Natural killer cell (primary cell): ENCODE measurements around the gene GIMAP8. TPM values are rescaled to one million over a fixed set of nuclear protein-coding genes. Genes with fewer than 3 reads are reported as not detected.
A peak's percentile ranks its signal among the peaks of the same experiment; 100 is the strongest.

ENCODE experiments used
- ATAC-seq, 3 donors: fragments of 150-1000 bp in 2 of 3; fragments of 200-7000 bp in 1 of 3; cut with Tn5 transposase; 1 replicate in 1 of 3; 2 replicates in 2 of 3; pipeline ENCODE4 v1.10.0; 2021; ENCODE audit warnings: mild to moderate bottlenecking in 2 of 3, moderate library complexity in 2 of 3
- DNase-seq, 2 donors: peaks; one replicate each; pipeline versions ENCODE4 v3.0.0 to v3.0.0-alpha.2; 2013 to 2021; ENCODE audit warnings: mixed read lengths in 1 of 2
- H3K27ac ChIP-seq: one replicate; pipeline ENCODE4 v1.5.1; 2013; ENCODE audit warnings: mild to moderate bottlenecking, low read length
- H3K27me3 ChIP-seq: one replicate; pipeline ENCODE4 v1.6.1; 2013; ENCODE audit warnings: low read length; ENCODE audit not compliant: control insufficient read depth, insufficient read depth
- H3K36me3 ChIP-seq: one replicate; pipeline ENCODE4 v1.6.1; 2013; ENCODE audit warnings: low read length; ENCODE audit not compliant: control insufficient read depth, insufficient read depth
- H3K4me1 ChIP-seq: one replicate; pipeline ENCODE4 v1.6.1; 2013; ENCODE audit warnings: low read length; ENCODE audit not compliant: control insufficient read depth, insufficient read depth
- H3K4me3 ChIP-seq: one replicate; pipeline ENCODE4 v1.5.1; 2013; ENCODE audit warnings: low read length
- H3K9me3 ChIP-seq: one replicate; pipeline ENCODE4 v1.6.1; 2013; ENCODE audit warnings: low read length; ENCODE audit not compliant: control insufficient read depth, insufficient read depth
- H3K27ac Mint-ChIP-seq, 2 donors: one replicate each; pipeline ENCODE4 v1.8.0; 2022; ENCODE audit warnings: mild to moderate bottlenecking in 2 of 2, mixed read lengths in 2 of 2, moderate library complexity in 1 of 2
- H3K27me3 Mint-ChIP-seq, 2 donors: one replicate each; pipeline ENCODE4 v1.8.0; 2022; ENCODE audit warnings: low read depth in 2 of 2, mixed read lengths in 2 of 2
- H3K36me3 Mint-ChIP-seq: one replicate; pipeline ENCODE4 v1.8.0; 2022; ENCODE audit warnings: mixed read lengths
- H3K4me1 Mint-ChIP-seq, 2 donors: one replicate each; pipeline ENCODE4 v1.8.0; 2022; ENCODE audit warnings: mixed read lengths in 2 of 2
- H3K4me3 Mint-ChIP-seq: one replicate; pipeline ENCODE4 v1.8.0; 2022; ENCODE audit warnings: mild to moderate bottlenecking, moderate library complexity, mixed read lengths
- H3K9me3 Mint-ChIP-seq, 2 donors: one replicate each; pipeline ENCODE4 v1.8.0; 2022; ENCODE audit warnings: mixed read lengths in 2 of 2
- CTCF ChIP-seq: fragments of 200-600 bp; IDR thresholded peaks from one replicate; pipeline ENCODE4 v1.8.0; 2022; ENCODE audit warnings: antibody characterized with exemption
- WGBS: methylation state at CpG from one replicate; pipeline ENCODE4 v1.1.7; 2013; ENCODE audit warnings: missing lambda C conversion rate; ENCODE audit not compliant: insufficient coverage; 5-methylcytosine and 5-hydroxymethylcytosine counted together
- intact Hi-C: fragments of 100-400 bp; cut with micrococcal nuclease; formaldehyde crosslinking; loops from one replicate; pipeline ENCODE4 v1.14.2; 2022
- total RNA-seq, 4 donors: library from RNA; stranded (reverse); fragments of 120-200 nt in 1 of 4; gene quantifications; one replicate each; pipeline versions ENCODE4 v1.2.3 to v1.2.4, GENCODE V29; 2013 to 2022

The GIMAP8 gene
- total RNA-seq, 3 donors from 2014 or later (not counting 1 experiment from before 2014, with no cell fraction given), result 6.7 to 17.7 (median 8.4) TPM

- Mint-ChIP-seq H3K36me3 (no peaks in the 10 kb centered on the region), H3K9me3 (no peaks in the 10 kb centered on the region), H3K27me3 (no peaks in the 10 kb centered on the region), H3K4me3 (no peak overlapping the region), H3K27ac (no peak overlapping the region), H3K4me1 (peaks cover 48% of the 10 kb centered on the region in 2 donors)
- no peak for TF ChIP-seq CTCF
- no peak for DNase-seq
- intact Hi-C loops, result no loop called here
- peaks cover 42% of the 10 kb centered on the region for H3K4me1 ChIP-seq
- H3K27ac ChIP-seq, result peak overlapping the region; percentile 73
- H3K4me3 ChIP-seq, result no peak overlapping the region
- no peaks in the 10 kb centered on the region for H3K27me3 ChIP-seq
- H3K36me3 ChIP-seq, result no peaks in the 10 kb centered on the region
- ATAC-seq, result no peak
- H3K9me3 ChIP-seq, result no peaks in the 10 kb centered on the region
- 84% methylated on average over 4 of the region's 4 CpGs for WGBS
These were observed 15.4 kb upstream of the GIMAP8 start for GRCh38 chr7:150435047-150435389.

- H3K27ac Mint-ChIP-seq, result peak overlapping the region in 1 of 2 donors; percentile 13
- no peaks in the 10 kb centered on the region for H3K36me3 Mint-ChIP-seq
- Histone ChIP-seq H3K36me3 (no peaks in the 10 kb centered on the region), H3K27me3 (no peaks in the 10 kb centered on the region), H3K27ac (peak overlapping the region; percentile 73), H3K4me3 (no peak overlapping the region), H3K9me3 (no peaks in the 10 kb centered on the region), H3K4me1 (peaks cover 42% of the 10 kb centered on the region)
- H3K4me3 Mint-ChIP-seq, result peak overlapping the region; percentile 9
- no peaks in the 10 kb centered on the region for H3K9me3 Mint-ChIP-seq
- H3K4me1 Mint-ChIP-seq, result peaks cover 50% of the 10 kb centered on the region in 2 donors
- ATAC-seq (no peak), DNase-seq (peak in 1 of 2 donors; percentile 15)
- no peaks in the 10 kb centered on the region for H3K27me3 Mint-ChIP-seq
- WGBS, result 36% methylated on average over 8 of the region's 8 CpGs
- intact Hi-C loops, result no loop called here
- no peak for TF ChIP-seq CTCF
These were observed 14.9 kb upstream of the GIMAP8 start for GRCh38 chr7:150435390-150436073.

- WGBS, result no CpG with 5 or more reads among the region's 2 CpGs
- no peaks in the 10 kb centered on the region for H3K36me3 Mint-ChIP-seq
- Histone ChIP-seq H3K9me3 (peaks cover 7% of the 10 kb centered on the region), H3K4me1 (peaks cover 11% of the 10 kb centered on the region), H3K4me3 (no peak overlapping the region), H3K36me3 (no peaks in the 10 kb centered on the region), H3K27ac (no peak overlapping the region), H3K27me3 (no peaks in the 10 kb centered on the region)
- H3K4me1 Mint-ChIP-seq, result peaks cover 19 to 20% of the 10 kb centered on the region in 2 donors
- DNase-seq (no peak), ATAC-seq (no peak)
- peaks cover 0 to 8% of the 10 kb centered on the region in 2 donors for H3K9me3 Mint-ChIP-seq
- no peaks in the 10 kb centered on the region for H3K27me3 Mint-ChIP-seq
- H3K4me3 Mint-ChIP-seq, result no peak overlapping the region
- TF ChIP-seq CTCF, result no peak
- H3K27ac Mint-ChIP-seq, result no peak overlapping the region
- intact Hi-C loops, result no loop called here
These were observed 10.5 kb upstream of the GIMAP8 start for GRCh38 chr7:150439967-150440366.

- Histone ChIP-seq H3K4me1 (peaks cover 5% of the 10 kb centered on the region), H3K9me3 (peaks cover 7% of the 10 kb centered on the region), H3K27ac (no peak overlapping the region), H3K27me3 (no peaks in the 10 kb centered on the region), H3K4me3 (no peak overlapping the region), H3K36me3 (no peaks in the 10 kb centered on the region)
- no peak for TF ChIP-seq CTCF
- Mint-ChIP-seq H3K27ac (no peak overlapping the region), H3K4me1 (peaks cover 10 to 13% of the 10 kb centered on the region in 2 donors), H3K9me3 (peaks cover 0 to 8% of the 10 kb centered on the region in 2 donors), H3K36me3 (no peaks in the 10 kb centered on the region), H3K27me3 (no peaks in the 10 kb centered on the region), H3K4me3 (no peak overlapping the region)
- ATAC-seq, result no peak
- intact Hi-C loops, result no loop called here
- no peak for DNase-seq
These were observed 8.9 kb upstream of the GIMAP8 start for GRCh38 chr7:150441524-150441923.
